ENCODE results near the gene SLC18B1. TPM values are rescaled to one million over a fixed set of nuclear protein-coding genes. Genes with fewer than 3 reads are reported as not detected.

SLC18B1 gene
- total RNA-seq, 2 donors from 2014 or later: 3.2 to 3.9 TPM

DNA sequence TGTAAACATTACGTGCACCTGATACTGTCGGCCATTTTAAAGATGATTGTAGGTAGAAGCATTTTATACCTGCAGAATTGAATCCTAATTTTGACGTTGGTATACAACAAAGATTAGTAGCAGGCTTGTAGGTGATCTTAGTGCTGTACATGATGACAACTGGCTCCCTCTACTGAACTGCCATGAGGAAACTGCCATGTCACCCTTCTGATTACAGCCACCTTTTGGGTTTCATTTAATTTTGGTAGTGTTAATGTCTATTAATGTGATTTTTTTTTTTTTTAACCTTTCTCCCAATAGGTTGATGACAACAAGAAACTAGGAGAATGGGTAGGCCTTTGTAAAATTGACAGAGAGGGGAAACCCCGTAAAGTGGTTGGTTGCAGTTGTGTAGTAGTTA lies 18.2 kb upstream of the SLC18B1 start:
- H3K4me3 ChIP-seq: no peak overlapping the region
- H3K27me3 ChIP-seq: no peaks in the 10 kb centered on the region
- H3K27ac ChIP-seq: no peak overlapping the region
- DNase-seq (ENCODE audit: low spot score): no peak
- H3K9me3 ChIP-seq: no peaks in the 10 kb centered on the region
- TF ChIP-seq, protein P1, sequence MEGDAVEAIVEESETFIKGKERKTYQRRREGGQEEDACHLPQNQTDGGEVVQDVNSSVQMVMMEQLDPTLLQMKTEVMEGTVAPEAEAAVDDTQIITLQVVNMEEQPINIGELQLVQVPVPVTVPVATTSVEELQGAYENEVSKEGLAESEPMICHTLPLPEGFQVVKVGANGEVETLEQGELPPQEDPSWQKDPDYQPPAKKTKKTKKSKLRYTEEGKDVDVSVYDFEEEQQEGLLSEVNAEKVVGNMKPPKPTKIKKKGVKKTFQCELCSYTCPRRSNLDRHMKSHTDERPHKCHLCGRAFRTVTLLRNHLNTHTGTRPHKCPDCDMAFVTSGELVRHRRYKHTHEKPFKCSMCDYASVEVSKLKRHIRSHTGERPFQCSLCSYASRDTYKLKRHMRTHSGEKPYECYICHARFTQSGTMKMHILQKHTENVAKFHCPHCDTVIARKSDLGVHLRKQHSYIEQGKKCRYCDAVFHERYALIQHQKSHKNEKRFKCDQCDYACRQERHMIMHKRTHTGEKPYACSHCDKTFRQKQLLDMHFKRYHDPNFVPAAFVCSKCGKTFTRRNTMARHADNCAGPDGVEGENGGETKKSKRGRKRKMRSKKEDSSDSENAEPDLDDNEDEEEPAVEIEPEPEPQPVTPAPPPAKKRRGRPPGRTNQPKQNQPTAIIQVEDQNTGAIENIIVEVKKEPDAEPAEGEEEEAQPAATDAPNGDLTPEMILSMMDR (IDR thresholded peaks at IDR 0.05): no peak
- H3K4me1 ChIP-seq: peaks cover 0 to 40% of the 10 kb centered on the region in 2 donors
- H3K36me3 ChIP-seq: peaks cover 46% of the 10 kb centered on the region

DNA sequence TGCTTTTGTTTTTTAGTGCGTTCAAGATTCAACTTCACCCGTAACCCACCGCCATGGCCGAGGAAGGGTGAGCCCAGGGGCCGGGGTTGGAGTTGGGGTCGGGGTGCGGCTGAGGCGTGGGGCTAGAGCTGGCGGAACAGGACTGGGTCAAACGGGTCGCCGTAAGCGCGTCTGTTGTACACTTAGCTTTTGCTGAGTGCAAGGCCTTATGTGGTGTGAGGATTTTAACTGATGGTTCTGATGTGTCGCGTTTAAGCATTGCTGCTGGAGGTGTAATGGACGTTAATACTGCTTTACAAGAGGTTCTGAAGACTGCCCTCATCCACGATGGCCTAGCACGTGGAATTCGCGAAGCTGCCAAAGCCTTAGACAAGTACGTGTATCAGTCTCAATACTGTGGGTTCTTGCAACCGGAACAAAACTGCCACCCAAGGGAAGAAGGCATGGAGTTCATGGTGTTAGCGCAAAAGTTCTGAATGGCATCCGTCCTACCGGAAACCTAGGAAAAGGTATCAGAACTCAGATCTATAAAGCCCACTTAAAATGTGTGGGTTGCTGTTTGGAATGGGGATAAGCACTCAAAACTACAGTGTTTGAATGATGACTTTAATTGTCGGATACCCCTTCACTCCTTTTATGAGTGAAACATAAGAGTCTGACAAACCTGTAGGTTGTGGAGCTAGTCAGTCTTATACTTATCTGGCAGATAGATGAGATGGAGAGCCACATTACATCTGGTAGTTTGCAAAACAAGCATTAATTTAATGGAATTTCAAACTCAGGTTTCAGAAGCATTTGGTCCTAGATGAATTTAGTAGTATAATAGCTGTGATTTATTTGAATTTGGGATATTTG lies 16.5 kb upstream of the SLC18B1 start:
- H3K9me3 ChIP-seq: no peaks in the 10 kb centered on the region
- peaks cover 0 to 40% of the 10 kb centered on the region in 2 donors for H3K4me1 ChIP-seq
- H3K27me3 ChIP-seq: no peaks in the 10 kb centered on the region
- peak overlapping the region; percentile 83 to 84 for H3K27ac ChIP-seq
- H3K36me3 ChIP-seq: peaks cover 43% of the 10 kb centered on the region
- TF ChIP-seq, protein P1 (IDR thresholded peaks at IDR 0.05): no peak
- H3K4me3 ChIP-seq: peak overlapping the region; percentile 87 to 91
- DNase-seq (ENCODE audit: low spot score): no peak

DNA sequence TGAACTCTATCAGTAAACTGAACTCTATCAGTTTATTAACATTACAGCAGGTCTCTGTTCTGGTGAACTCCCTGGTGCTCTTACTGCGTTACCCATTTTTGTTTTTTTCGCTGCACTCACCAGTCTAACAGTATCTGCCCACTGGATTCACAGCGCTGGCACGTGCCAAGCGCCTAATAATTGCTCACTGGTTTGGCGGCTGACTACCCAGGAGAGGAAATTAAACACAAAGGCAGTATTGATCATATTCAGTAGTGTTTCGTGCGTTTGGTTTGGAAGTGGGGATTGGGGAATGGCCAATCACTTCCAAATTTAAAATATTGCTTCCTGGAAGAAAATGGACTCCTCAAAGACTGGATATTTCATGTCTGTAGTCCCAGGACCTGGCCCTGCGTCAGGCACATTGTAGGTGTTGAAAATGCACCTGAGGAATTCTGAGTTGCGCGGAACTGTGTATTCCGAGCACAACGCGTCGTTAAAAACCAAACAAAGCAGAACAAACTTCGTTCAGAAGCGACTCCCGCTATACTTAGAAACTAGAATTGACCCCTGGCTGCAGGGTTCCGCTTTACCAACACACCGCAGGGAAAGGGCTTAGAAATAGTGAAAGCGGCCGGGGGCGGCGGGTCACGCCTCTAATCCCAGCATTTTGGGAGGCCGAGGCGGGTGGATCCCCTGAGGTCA lies 14.9 kb upstream of the SLC18B1 start:
- DNase-seq (ENCODE audit: low spot score): peak; percentile 64
- peaks cover 27% of the 10 kb centered on the region for H3K36me3 ChIP-seq

DNA sequence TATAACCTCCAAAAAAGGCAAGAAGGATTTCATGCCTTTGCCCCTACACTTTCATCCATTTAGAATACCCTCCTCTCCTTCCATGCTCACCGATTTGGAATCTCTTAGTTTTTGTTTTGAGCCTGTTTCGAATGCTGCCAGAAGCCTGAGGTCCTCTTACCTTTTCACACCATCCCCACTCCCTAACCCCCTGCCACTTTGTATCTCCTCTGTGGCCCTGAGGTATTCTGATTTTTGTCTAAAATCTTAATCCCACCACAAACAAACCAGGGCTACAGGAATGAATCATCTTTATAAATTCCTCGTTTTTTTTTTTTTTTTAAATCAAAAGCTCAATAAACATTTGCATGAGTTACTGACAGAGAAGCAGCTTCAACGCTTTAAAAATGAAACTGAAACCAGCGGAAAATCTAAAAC lies 14.3 kb upstream of the SLC18B1 start:
- H3K36me3 ChIP-seq: peaks cover 21% of the 10 kb centered on the region
- TF ChIP-seq, protein P1 (IDR thresholded peaks at IDR 0.05): no peak
- no peak for DNase-seq (ENCODE audit: low spot score)
- peaks cover 0 to 31% of the 10 kb centered on the region in 2 donors for H3K4me1 ChIP-seq
- no peaks in the 10 kb centered on the region for H3K27me3 ChIP-seq
- H3K9me3 ChIP-seq: no peaks in the 10 kb centered on the region
- H3K4me3 ChIP-seq: peak overlapping the region; percentile 87 to 91
- H3K27ac ChIP-seq: peak overlapping the region; percentile 83 to 84

More for the DNA sequence above, 14.9 kb upstream of the SLC18B1 start:
- Histone ChIP-seq H3K27me3 (no peaks in the 10 kb centered on the region), H3K9me3 (no peaks in the 10 kb centered on the region), H3K4me1 (peaks cover 0 to 36% of the 10 kb centered on the region in 2 donors), H3K27ac (peak overlapping the region; percentile 83 to 84), H3K4me3 (peak overlapping the region; percentile 87 to 91)
- TF ChIP-seq, protein P1 (IDR thresholded peaks at IDR 0.05): no peak

DNA sequence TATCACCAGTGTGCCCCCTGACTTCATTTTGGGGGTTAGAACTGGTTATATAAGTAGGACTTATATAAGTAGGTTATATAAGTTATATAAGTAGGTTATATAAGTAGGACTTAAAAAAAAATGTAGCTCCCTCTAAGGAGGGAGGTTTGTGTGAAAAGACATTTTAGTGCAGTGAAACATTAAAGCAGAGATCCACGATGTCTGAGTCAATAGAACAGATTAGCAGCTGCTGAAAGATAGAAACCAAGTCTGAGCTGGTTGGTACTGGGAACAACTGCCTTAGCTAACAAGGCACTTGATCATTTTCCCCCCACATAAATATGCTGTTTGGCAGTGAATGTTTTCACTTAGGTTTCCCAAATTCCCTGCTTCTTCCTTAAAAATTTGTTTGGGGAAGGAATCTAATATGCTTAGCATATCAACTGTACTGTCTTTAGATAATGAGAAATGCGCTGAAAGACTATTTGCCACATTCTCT lies 13.9 kb upstream of the SLC18B1 start:
- H3K27ac ChIP-seq: peak overlapping the region; percentile 83 to 84
- H3K4me1 ChIP-seq: peaks cover 0 to 28% of the 10 kb centered on the region in 2 donors
- no peaks in the 10 kb centered on the region for H3K27me3 ChIP-seq
- peaks cover 17% of the 10 kb centered on the region for H3K36me3 ChIP-seq
- no peak for DNase-seq (ENCODE audit: low spot score)
- H3K4me3 ChIP-seq: peak overlapping the region; percentile 87 to 91
- TF ChIP-seq, protein P1 (IDR thresholded peaks at IDR 0.05): no peak
- H3K9me3 ChIP-seq: no peaks in the 10 kb centered on the region
